ENCODE results near the gene HDGFL1. TPM values are rescaled to one million over a fixed set of nuclear protein-coding genes. Genes with fewer than 3 reads are reported as not detected.

Gene HDGFL1
- total RNA-seq, 1 experiment from 2014 or later: not detected

GRCh38 chr6:22556266-22556665 is 13.1 kb upstream of the HDGFL1 start:
- no peak for TF ChIP-seq NR2C2 (CRISPR knock-in tag; IDR thresholded peaks at IDR 0.05)
- no peak for TF ChIP-seq TCF7 (CRISPR knock-in tag; IDR thresholded peaks at IDR 0.05; ENCODE audit: low read depth)
- TF ChIP-seq ZSCAN18 (CRISPR knock-in tag; IDR thresholded peaks at IDR 0.05): no peak
- TF ChIP-seq CREM (CRISPR knock-in tag; IDR thresholded peaks at IDR 0.05): no peak
- TF ChIP-seq AFF4 (CRISPR knock-in tag; IDR thresholded peaks at IDR 0.05; ENCODE audit: borderline replicate concordance): no peak
- no peak for TF ChIP-seq JAZF1 (CRISPR knock-in tag; IDR thresholded peaks at IDR 0.05)
- no peak for TF ChIP-seq KAT7 (CRISPR knock-in tag; IDR thresholded peaks at IDR 0.05; ENCODE audit: borderline replicate concordance)
- TF ChIP-seq NFYB (CRISPR knock-in tag; conservative IDR thresholded peaks at IDR 0.05; ENCODE audit: low read depth): no peak
- no peak for TF ChIP-seq NFATC4 (CRISPR knock-in tag; IDR thresholded peaks at IDR 0.05)
- no peak for TF ChIP-seq ZBTB43 (CRISPR knock-in tag; IDR thresholded peaks at IDR 0.05)
- TF ChIP-seq ZNF512 (CRISPR knock-in tag; IDR thresholded peaks at IDR 0.05; ENCODE audit: borderline replicate concordance): no peak
- no peak for TF ChIP-seq ZNF138 (CRISPR knock-in tag; conservative IDR thresholded peaks at IDR 0.05)
- TF ChIP-seq HMGXB4 (CRISPR knock-in tag; IDR thresholded peaks at IDR 0.05): no peak
- TF ChIP-seq ZNF425 (CRISPR knock-in tag; conservative IDR thresholded peaks at IDR 0.05): no peak
- no peak for TF ChIP-seq ZNF396 (CRISPR knock-in tag; IDR thresholded peaks at IDR 0.05; ENCODE audit: borderline replicate concordance)
- H3K4me1 Mint-ChIP-seq: no peaks in the 10 kb centered on the region
- ChIA-PET CTCF (no interaction called here), POLR2A (no interaction called here)
- ATAC-seq: no peak
- peaks cover 24% of the 10 kb centered on the region for H3K9me3 Mint-ChIP-seq
- DNase-seq (ENCODE audit: low spot score): no peak
- no peaks in the 10 kb centered on the region for H3K27me3 Mint-ChIP-seq (ENCODE audit: low read depth)
- H3K36me3 Mint-ChIP-seq: peaks cover 13% of the 10 kb centered on the region
- no peak overlapping the region for H3K4me3 Mint-ChIP-seq
- H3K27ac Mint-ChIP-seq: no peak overlapping the region
